IMR-90 (cell line): Measurements from ENCODE around the gene CRISPLD2. TPM values are rescaled to one million over a fixed set of nuclear protein-coding genes. Genes with fewer than 3 reads are reported as not detected.

Source experiments
- ATAC-seq: fragments of 200-7000 bp; cut with Tn5 transposase; 2 replicates; pipeline ENCODE4 v1.9.1; 2020; ENCODE audit warnings: low read depth, mild to moderate bottlenecking, moderate library complexity
- BruUV-seq: library from RNA; stranded (reverse); fragments of 400-500 nt; replicated peaks from 2 replicates; lab custom pipeline; 2021; lab: Mats Ljungman, UMichigan
- CTCF ChIA-PET: fragments of 300-600 bp; formaldehyde crosslinking; extraction: SDS; loops from one replicate; lab custom pipeline; 2021; ENCODE audit warnings: antibody characterized with exemption; lab: Yijun Ruan, JAX
- POLR2A ChIA-PET: fragments of 300-600 bp; sonication (Branson Sonifier 250); formaldehyde crosslinking; loops from one replicate; lab custom pipeline; 2022; ENCODE audit warnings: antibody characterized with exemption; ENCODE audit not compliant: unreplicated experiment; lab: Charles Lee
- DNase-seq: peaks from one replicate; pipeline ENCODE4 v3.0.0; 2013
- H2AFZ ChIP-seq: replicated peaks from 2 replicates; pipeline ENCODE3; 2013; ENCODE audit warnings: low read length, mild to moderate bottlenecking; ENCODE audit not compliant: poor library complexity
- H2AK5ac ChIP-seq: 2 replicates; pipeline ENCODE4 v1.6.1; 2013; ENCODE audit warnings: low read depth, low read length, inconsistent platforms
- H2AK9ac ChIP-seq: replicated peaks from 2 replicates; pipeline ENCODE3; 2013; ENCODE audit warnings: mild to moderate bottlenecking, low read depth, low read length, moderate library complexity; ENCODE audit not compliant: poor library complexity
- H2BK120ac ChIP-seq: 2 replicates; pipeline ENCODE4 v1.6.1; 2013; ENCODE audit warnings: low read depth, low read length, inconsistent platforms
- H2BK15ac ChIP-seq: 3 replicates; pipeline ENCODE4 v1.6.1; 2013; ENCODE audit warnings: low read depth, low read length, inconsistent platforms
- H2BK20ac ChIP-seq: 2 replicates; pipeline ENCODE4 v1.6.1; 2013; ENCODE audit warnings: low read depth, mild to moderate bottlenecking, inconsistent platforms, low read length, moderate library complexity
- H2BK5ac ChIP-seq: 2 replicates; pipeline ENCODE4 v1.6.1; 2013; ENCODE audit warnings: mild to moderate bottlenecking, low read depth, low read length, inconsistent platforms; ENCODE audit not compliant: poor library complexity, severe bottlenecking
- H3K14ac ChIP-seq: replicated peaks from 2 replicates; pipeline ENCODE4 v1.6.1; 2013; ENCODE audit warnings: low read depth, low read length, inconsistent platforms
- H3K18ac ChIP-seq: 2 replicates; pipeline ENCODE4 v1.6.1; 2013; ENCODE audit warnings: low read depth, low read length, control low read depth
- H3K23ac ChIP-seq: 2 replicates; pipeline ENCODE4 v1.6.1; 2013; ENCODE audit warnings: low read depth, low read length, inconsistent platforms
- H3K27ac ChIP-seq: 2 replicates; pipeline ENCODE4 v1.5.1; 2013; ENCODE audit warnings: mild to moderate bottlenecking, control low read depth, low read length; ENCODE audit not compliant: insufficient read depth
- H3K27me3 ChIP-seq: 2 replicates; pipeline ENCODE4 v1.6.1; 2013; ENCODE audit warnings: low read length; ENCODE audit not compliant: control insufficient read depth, insufficient read depth
- H3K36me3 ChIP-seq: 2 replicates; pipeline ENCODE4 v1.6.1; 2013; ENCODE audit warnings: low read length, mixed read lengths; ENCODE audit not compliant: control insufficient read depth, insufficient read depth
- H3K4ac ChIP-seq: 2 replicates; pipeline ENCODE4 v1.6.1; 2013; ENCODE audit warnings: low read depth, low read length, inconsistent platforms
- H3K4me1 ChIP-seq: 2 replicates; pipeline ENCODE4 v1.6.1; 2013; ENCODE audit warnings: low read length, mixed read lengths; ENCODE audit not compliant: control insufficient read depth, insufficient read depth
- H3K4me2 ChIP-seq: 2 replicates; pipeline ENCODE4 v1.6.1; 2013; ENCODE audit warnings: low read depth, mild to moderate bottlenecking, control low read depth, low read length, moderate library complexity
- H3K4me3 ChIP-seq: 2 replicates; pipeline ENCODE4 v1.5.1; 2013; ENCODE audit warnings: low read depth, mild to moderate bottlenecking, control low read depth, low read length, moderate library complexity; ENCODE audit not compliant: insufficient read depth
- H3K56ac ChIP-seq: 2 replicates; pipeline ENCODE4 v1.6.1; 2013; ENCODE audit warnings: low read length, inconsistent platforms; ENCODE audit not compliant: insufficient read depth; ENCODE audit errors: extremely low read depth
- H3K79me1 ChIP-seq, 2 experiments: 2 replicates each; pipeline ENCODE4 v1.6.1; 2013; ENCODE audit warnings: low read length in 2 of 2, inconsistent platforms in 1 of 2, low read depth in 1 of 2
- H3K9ac ChIP-seq: 2 replicates; pipeline ENCODE4 v1.6.1; 2013; ENCODE audit warnings: low read depth, low read length, control low read depth
- H3K9me1 ChIP-seq: 2 replicates; pipeline ENCODE4 v1.6.1; 2013; ENCODE audit warnings: low read length, inconsistent platforms; ENCODE audit not compliant: insufficient read depth
- H3K9me3 ChIP-seq: 2 replicates; pipeline ENCODE4 v1.6.1; 2013; ENCODE audit warnings: low read length; ENCODE audit not compliant: control insufficient read depth, insufficient read depth
- H4K20me1 ChIP-seq: 2 replicates; pipeline ENCODE4 v1.6.1; 2013; ENCODE audit warnings: low read length, inconsistent platforms; ENCODE audit not compliant: insufficient read depth
- H4K5ac ChIP-seq: 2 replicates; pipeline ENCODE4 v1.6.1; 2013; ENCODE audit warnings: mild to moderate bottlenecking, low read depth, low read length, control low read depth
- H4K8ac ChIP-seq, 2 experiments: 2 replicates each; pipeline ENCODE4 v1.6.1; 2013; ENCODE audit warnings: low read depth in 2 of 2, low read length in 2 of 2, control low read depth in 1 of 2, inconsistent platforms in 1 of 2
- H4K91ac ChIP-seq: 2 replicates; pipeline ENCODE4 v1.6.1; 2013; ENCODE audit warnings: low read depth, low read length, inconsistent platforms; ENCODE audit not compliant: insufficient read depth
- CHD1 ChIP-seq: IDR thresholded peaks from 2 replicates; pipeline ENCODE4 v1.6.1; 2012; ENCODE audit warnings: low read depth, low read length, improper control_type of control experiment
- MAZ ChIP-seq: IDR thresholded peaks from 2 replicates; pipeline ENCODE4 v1.6.1; 2012; ENCODE audit warnings: low read depth, mild to moderate bottlenecking, low read length, improper control_type of control experiment, moderate library complexity, borderline replicate concordance
- SMC3 ChIP-seq: fragments of 150-350 bp; IDR thresholded peaks from 2 replicates; pipeline ENCODE4 v1.6.1; 2016; ENCODE audit warnings: low read depth, mild to moderate bottlenecking, antibody characterized with exemption, low read length, moderate library complexity
- WGBS, 2 experiments: methylation state at CpG; one replicate each; pipeline versions ENCODE4 v1.1.5 to v1.1.7; 2013; ENCODE audit warnings: missing lambda C conversion rate in 2 of 2; ENCODE audit not compliant: insufficient read length in 1 of 2; ENCODE audit errors: extremely low coverage in 2 of 2; 5-methylcytosine and 5-hydroxymethylcytosine counted together
- dilution Hi-C: fragments of 300-500 bp; cut with HindIII; formaldehyde crosslinking; loops from one replicate; pipeline ENCODE4 v1.14.3; 2018; ENCODE audit warnings: low sequenced_read_pairs; ENCODE audit not compliant: unreplicated experiment
- in situ Hi-C: fragments of 300-500 bp; cut with MboI; formaldehyde crosslinking; loops from 3 replicates; pipeline ENCODE4 v1.14.3; 2019; ENCODE audit warnings: low sequenced_read_pairs, inconsistent platforms, mixed read lengths
- intact Hi-C: fragments of 100-400 bp; cut with micrococcal nuclease; formaldehyde crosslinking; loops from 2 replicates; pipeline ENCODE4 v1.10.0; 2022
- polyA plus RNA-seq, 3 experiments: library from polyadenylated mRNA; depleted of rRNA; stranded (reverse); fragments of >200 nt; gene quantifications; 2 replicates each; pipeline ENCODE4 v1.2.3, GENCODE V29; 2012; ENCODE audit warnings: low replicate concordance in 1 of 3
- total RNA-seq: library from RNA; depleted of rRNA; stranded (reverse); fragments of >200 nt; gene quantifications from 2 replicates; pipeline ENCODE4 v1.2.3, GENCODE V29; 2012

CRISPLD2 gene
- total and polyA plus RNA-seq, 2 of the 4 experiments (the other 2 are of a cell fraction): 23.1 to 37.5 TPM

- H2BK20ac ChIP-seq: no peak overlapping the region
- ChIA-PET POLR2A (interaction anchor here (0.6 kb wide), 1 partner anchor 975 kb away, joined by 8 read pairs; no protein-coding TSS in a partner anchor), CTCF (no interaction called here)
- H3K4ac ChIP-seq: no peak overlapping the region
- no peak overlapping the region for H2AK5ac ChIP-seq
- DNase-seq (no peak), ATAC-seq (no peak)
- no TSS peak for BruUV-seq
- no peak overlapping the region for H3K9ac ChIP-seq
- H3K56ac ChIP-seq: no peak overlapping the region
- TF ChIP-seq CHD1: no peak
- no peak for TF ChIP-seq SMC3
- TF ChIP-seq MAZ: no peak
- no peaks in the 10 kb centered on the region for H3K4me1 ChIP-seq
- H3K23ac ChIP-seq: no peak overlapping the region
- dilution Hi-C loops: no loop called here
- no peak overlapping the region for H3K27ac ChIP-seq
- peaks cover 3% of the 10 kb centered on the region; the same call in 1 of the 2 replicates for H3K9me3 ChIP-seq
- no peak overlapping the region for H3K14ac ChIP-seq
- no peak overlapping the region for H4K8ac ChIP-seq
- no peak overlapping the region for H2BK120ac ChIP-seq
- H4K5ac ChIP-seq: no peak overlapping the region
- no peaks in the 10 kb centered on the region for H4K20me1 ChIP-seq
- intact Hi-C loops: no loop called here
- no peak overlapping the region for H3K4me2 ChIP-seq
- H3K4me3 ChIP-seq: no peak overlapping the region
- H2BK15ac ChIP-seq: no peak overlapping the region
- H2AK9ac ChIP-seq: no peak overlapping the region
- no peaks in the 10 kb centered on the region for H3K27me3 ChIP-seq
- no peak overlapping the region for H2BK5ac ChIP-seq
- no peaks in the 10 kb centered on the region for H3K79me1 ChIP-seq
- H3K36me3 ChIP-seq: peaks cover 56% of the 10 kb centered on the region
- H2AFZ ChIP-seq: no peak overlapping the region
- no peaks in the 10 kb centered on the region for H3K9me1 ChIP-seq
- WGBS, 2 experiments: no CpG with 5 or more reads among the region's 9 CpGs
- in situ Hi-C loops: no loop called here
- H3K18ac ChIP-seq: no peak overlapping the region
- H4K91ac ChIP-seq: no peak overlapping the region
Observed at GRCh38 chr16:84896847-84897246, 77.1 kb downstream of the CRISPLD2 start.
